Measurements from ENCODE around the gene PANX2.

Gene PANX2

GRCh38 chr22:50216055-50216683 lies 45.6 kb downstream of the PANX2 start:
- no peak for DNase-seq (ENCODE audit: low spot score)

DNA sequence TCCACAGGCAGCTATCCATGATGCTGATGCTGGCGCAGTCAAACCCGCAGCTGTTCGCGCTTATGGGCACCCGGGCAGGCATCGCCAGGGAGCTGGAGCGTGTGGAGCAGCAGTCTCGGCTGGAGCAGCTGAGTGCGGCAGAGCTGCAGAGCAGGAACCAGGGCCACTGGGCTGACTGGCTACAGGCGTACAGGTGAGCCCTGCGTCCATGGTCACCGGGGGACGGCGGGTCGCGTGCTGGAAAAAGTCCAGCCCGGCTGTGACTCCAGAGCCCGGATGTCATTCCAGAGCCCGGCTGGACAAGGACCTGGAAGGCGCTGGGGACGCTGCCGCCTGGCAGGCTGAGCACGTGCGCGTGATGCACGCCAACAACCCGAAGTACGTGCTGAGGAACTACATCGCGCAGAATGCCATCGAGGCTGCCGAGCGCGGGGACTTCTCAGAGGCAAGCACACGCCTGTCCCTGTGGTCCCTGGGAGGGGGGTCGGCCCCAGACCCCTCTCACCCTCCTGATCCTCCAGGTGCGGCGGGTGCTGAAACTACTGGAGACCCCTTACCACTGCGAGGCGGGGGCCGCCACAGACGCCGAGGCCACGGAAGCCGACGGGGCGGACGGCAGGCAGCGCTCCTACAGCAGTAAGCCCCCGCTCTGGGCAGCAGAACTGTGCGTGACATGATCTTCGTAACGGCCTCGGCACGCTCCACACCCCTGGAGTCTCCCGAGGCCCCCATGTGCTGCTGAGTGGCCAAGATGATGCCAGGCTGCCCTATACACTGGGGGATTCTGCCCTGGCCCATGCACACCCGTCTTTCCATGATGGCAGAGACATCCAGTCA lies 46.4 kb downstream of the PANX2 start:
- DNase-seq (ENCODE audit: low spot score), result no peak

DNA sequence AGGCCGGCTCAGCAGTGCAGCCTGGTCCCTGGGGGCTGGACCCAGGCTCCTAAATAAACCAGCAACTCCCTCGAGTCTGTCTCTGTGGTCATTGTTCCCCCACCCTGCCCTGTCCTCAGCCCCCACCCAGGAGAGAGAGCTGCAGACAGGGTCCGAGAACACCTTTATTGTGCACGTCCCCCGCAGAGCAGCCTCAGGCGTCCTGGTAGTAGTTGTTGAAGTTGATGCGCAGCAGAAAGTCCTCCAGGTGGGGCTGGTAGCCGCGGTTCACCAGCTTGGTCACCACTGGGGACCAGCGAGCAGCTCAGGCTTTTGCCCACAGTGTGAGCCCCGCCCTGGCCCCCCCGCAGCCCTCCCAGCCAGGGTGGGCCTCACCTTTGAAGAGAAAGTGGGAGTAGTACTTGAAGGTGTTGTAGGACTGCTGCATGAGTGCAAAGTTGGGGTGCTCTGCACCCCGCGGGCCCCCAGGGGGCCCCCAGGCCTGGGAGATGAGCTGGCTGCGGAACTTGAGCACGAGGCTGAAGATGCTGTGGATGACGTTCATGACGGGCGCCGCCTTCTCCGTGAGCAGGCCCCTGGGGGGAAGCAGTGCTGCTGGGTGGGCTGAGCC lies 47.1 kb downstream of the PANX2 start:
- no peak for DNase-seq (ENCODE audit: low spot score)

- no peak for DNase-seq (ENCODE audit: low spot score)
These were observed 47.8 kb downstream of the PANX2 start for GRCh38 chr22:50218153-50218995.

DNA sequence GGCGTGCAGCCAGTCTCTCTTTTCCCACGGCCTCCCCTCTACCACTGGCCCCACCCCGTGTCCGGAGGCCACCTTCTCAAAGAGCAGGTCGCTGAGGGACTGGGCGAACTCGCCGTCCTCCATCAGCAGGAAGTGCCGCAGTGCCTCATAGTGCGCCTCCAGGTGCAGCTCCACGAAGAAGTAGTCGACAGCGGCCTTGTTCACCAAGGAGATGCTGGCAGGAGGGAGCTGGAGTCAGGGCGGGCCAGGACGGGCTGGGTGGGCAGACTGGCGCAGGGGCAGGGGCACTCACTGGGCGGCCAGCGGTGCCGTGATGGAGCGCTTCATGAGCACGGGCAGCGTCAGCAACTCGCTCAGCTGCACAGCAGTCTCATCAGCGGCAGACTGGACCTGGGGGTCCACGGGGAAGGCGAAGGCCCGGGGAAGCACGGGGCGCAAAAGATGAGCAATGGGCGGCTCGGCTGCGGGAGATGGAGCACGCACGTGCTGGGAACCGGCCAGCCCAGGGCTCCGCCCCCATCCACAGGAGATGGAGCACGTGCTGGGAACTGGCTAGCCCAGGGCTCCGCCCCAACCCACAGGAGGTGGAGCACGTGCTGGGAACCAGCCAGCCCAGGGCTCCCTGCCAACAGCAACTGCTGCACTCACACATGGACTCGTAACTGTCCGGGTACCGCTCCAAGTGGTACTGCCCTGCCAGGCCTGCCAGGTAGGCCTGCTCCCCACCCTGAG lies 48.6 kb downstream of the PANX2 start:
- peak; percentile 88 for DNase-seq (ENCODE audit: low spot score)

GRCh38 chr22:50219800-50220602 lies 49.5 kb downstream of the PANX2 start:
- no peak for DNase-seq (ENCODE audit: low spot score)

DNA sequence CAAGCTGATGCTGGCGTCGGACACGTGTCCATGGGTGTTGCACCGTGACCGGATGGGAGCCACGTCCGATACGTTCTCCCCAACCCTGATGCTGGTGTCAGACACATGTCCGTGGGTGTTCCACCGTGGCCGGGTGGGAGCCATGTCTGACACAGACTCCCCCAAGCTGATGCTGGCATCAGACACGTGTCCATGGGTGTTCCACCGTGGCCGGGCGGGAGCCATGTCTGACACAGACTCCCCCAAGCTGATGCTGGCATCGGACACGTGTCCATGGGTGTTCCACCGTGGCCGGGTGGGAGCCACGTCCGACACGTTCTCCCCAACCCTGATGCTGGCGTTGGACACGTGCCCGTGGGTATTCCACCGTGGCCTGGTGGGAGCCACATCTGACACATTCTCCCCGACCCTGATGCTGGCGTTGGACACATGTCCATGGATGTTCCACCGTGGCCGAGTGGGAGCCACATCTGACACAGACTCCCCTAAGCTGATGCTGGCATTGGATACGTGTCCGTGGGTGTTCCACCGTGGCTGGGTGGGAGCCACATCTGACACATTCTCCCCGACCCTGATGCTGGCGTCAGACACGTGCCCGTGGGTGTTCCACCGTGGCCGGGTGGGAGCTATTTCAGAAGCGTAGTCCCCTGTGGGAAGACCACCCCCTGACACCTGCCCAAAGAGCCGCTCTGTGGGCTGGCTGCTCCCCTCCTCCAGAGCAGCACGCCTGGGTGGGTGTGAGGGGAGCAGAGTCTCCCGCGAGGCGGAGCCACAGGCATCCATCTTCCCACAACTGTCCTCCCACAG lies 50.3 kb downstream of the PANX2 start:
- DNase-seq (ENCODE audit: low spot score), result no peak

- no peak for DNase-seq (ENCODE audit: low spot score)
These were observed 51.1 kb downstream of the PANX2 start for GRCh38 chr22:50221410-50222300.

DNA sequence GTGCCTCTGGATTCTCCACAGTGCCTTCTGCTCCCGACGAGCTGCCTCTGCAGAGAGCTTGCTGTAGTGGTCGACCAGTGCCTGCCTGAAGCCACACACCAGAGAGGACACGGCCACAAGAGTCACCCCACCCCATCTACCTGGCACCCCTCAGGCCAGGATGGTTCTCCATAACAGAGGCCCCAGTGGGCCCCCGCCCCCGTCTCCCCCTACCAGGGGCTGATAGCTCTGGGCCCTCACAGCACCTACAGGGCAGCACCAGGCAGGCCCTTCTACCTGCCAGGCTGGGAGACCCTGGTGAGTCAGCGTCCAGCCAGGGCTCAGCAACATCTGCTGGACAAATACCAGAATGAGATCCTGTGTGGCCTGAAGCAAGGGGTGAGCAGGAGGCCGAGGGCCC lies 52.0 kb downstream of the PANX2 start:
- no peak for DNase-seq (ENCODE audit: low spot score)

DNA sequence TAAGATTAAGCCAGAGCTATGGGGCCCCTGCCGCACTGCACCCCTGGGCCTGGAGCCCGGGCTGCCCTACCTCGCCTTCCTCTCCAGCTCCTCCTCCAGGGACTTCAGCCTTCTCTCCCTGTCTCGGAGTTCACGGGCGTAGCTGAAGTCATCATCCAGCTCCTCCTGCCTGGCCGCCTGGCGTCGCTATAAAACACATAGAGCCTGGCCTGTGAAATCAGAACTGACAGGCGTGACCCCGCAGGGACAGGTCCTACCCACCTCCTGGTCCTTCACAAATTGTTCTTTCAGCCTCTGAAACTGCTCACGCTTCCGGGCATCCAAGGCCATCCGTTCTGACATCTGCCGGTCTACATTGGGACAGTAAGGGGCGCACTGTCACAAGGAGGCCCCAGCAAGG lies 53.5 kb downstream of the PANX2 start:
- no peak for DNase-seq (ENCODE audit: low spot score)

GRCh38 chr22:50225200-50225969 lies 54.9 kb downstream of the PANX2 start:
- no peak for DNase-seq (ENCODE audit: low spot score)

- no peak for DNase-seq (ENCODE audit: low spot score)
These were observed 55.7 kb downstream of the PANX2 start for GRCh38 chr22:50226063-50226874.

GRCh38 chr22:50226875-50227165 lies 56.3 kb downstream of the PANX2 start:
- no peak for DNase-seq (ENCODE audit: low spot score)

DNA sequence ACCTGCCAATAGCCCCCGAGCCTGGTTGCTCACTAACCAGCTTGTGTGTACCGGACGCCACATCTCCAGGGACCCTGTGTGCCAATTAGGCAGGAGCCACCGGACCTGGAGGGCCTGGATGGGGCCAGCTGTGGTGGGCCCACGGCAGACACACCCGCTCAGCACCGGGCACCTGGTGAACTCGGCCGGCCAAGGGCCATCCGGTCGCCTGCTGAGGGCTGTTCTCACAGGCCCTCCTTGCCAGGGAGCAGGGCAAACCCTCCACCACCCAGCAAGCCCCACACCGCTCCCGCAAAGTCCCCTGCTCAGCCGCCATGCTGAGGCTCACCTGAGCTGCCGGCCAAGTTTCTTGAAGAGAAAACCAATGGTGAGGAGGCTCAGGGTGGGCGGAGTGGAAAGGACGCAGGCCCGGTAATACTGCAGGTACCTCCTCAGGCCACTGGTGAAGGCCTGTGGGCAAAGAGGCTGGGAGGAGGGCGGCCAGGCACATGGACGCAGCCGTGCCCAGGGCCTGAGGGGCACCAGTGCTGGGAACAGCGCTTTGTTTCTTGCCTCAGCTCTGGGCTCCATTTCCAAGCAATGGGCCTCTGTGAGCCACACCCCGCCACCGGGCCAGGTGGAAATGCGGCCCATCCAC lies 57.2 kb downstream of the PANX2 start:
- DNase-seq (ENCODE audit: low spot score), result no peak

GRCh38 chr22:50228366-50228765 lies 57.8 kb downstream of the PANX2 start:
- DNase-seq (ENCODE audit: low spot score), result no peak

DNA sequence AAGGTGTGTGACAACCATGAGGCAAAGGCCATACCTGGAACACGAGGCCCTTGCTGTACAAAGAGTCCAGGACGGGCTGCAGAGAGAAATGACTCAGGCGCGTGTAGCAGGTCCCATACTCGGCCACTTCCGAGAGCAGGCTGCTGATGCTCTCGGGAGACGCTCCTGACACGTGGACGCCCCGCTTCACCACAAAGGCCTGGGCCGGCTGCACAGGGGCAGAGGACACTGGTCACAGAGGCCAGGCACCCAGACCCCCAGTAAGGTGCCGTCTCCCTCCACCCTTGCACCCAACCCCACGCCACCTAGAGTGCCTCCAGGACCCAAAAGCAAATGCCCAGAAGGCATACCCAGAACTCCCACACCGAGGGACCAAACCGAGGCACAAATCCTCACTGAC lies 58.8 kb downstream of the PANX2 start:
- no peak for DNase-seq (ENCODE audit: low spot score)
